Kidney (tissue), 14 donors: ENCODE results near the gene CMTM2. TPM values are rescaled to one million over a fixed set of nuclear protein-coding genes. Genes with fewer than 3 reads are reported as not detected.

ENCODE experiments used
- DNase-seq, 5 donors: peaks; one replicate each; pipeline ENCODE4 v3.0.0-alpha.2; 2013 to 2020
- FAIRE-seq: peaks from 2 replicates; lab custom pipeline; 2012; peaks lifted over from hg19 to GRCh38; lab: Jason Lieb, UNC
- H3K27ac ChIP-seq, 2 donors: one replicate each; pipeline ENCODE4 v1.7.0; 2013; ENCODE audit warnings: low read depth in 2 of 2, low read length in 2 of 2, inconsistent platforms in 1 of 2
- H3K27me3 ChIP-seq: one replicate; pipeline ENCODE4 v1.7.1; 2013; ENCODE audit warnings: low read length, inconsistent platforms; ENCODE audit not compliant: control insufficient read depth, insufficient read depth
- H3K36me3 ChIP-seq, 3 donors: one replicate each; pipeline versions ENCODE4 v1.7.0 to v1.7.1; 2013; ENCODE audit warnings: low read length in 3 of 3, control low read depth in 1 of 3, inconsistent platforms in 1 of 3; ENCODE audit not compliant: insufficient read depth in 3 of 3, control insufficient read depth in 2 of 3
- H3K4me1 ChIP-seq, 3 donors: one replicate each; pipeline versions ENCODE4 v1.7.0 to v1.7.1; 2013; ENCODE audit warnings: low read length in 3 of 3, inconsistent platforms in 1 of 3, low read depth in 1 of 3; ENCODE audit not compliant: control insufficient read depth in 2 of 3, insufficient read depth in 2 of 3
- H3K4me3 ChIP-seq, 3 donors: one replicate each; pipeline versions ENCODE4 v1.7.0 to v1.8.1; 2013; ENCODE audit warnings: low read length in 3 of 3, control low read depth in 1 of 3, inconsistent platforms in 1 of 3
- H3K9ac ChIP-seq, 3 donors: one replicate each; pipeline versions ENCODE4 v1.7.0 to v1.7.1; 2013; ENCODE audit warnings: low read length in 3 of 3, control low read depth in 1 of 3, inconsistent platforms in 1 of 3
- H3K9me3 ChIP-seq, 3 donors: one replicate each; pipeline versions ENCODE4 v1.7.0 to v1.7.1; 2013; ENCODE audit warnings: low read length in 3 of 3, control low read depth in 1 of 3, inconsistent platforms in 1 of 3; ENCODE audit not compliant: control insufficient read depth in 2 of 3, insufficient read depth in 1 of 3
- CTCF ChIP-seq: IDR thresholded peaks from 3 replicates; pipeline ENCODE4 v1.5.1; 2012; ENCODE audit warnings: mild to moderate bottlenecking, moderate library complexity, borderline replicate concordance; ENCODE audit not compliant: insufficient read depth; ENCODE audit errors: extremely low read depth
- intact Hi-C: fragments of 100-400 bp; cut with DNase I; formaldehyde crosslinking; loops from one replicate; pipeline ENCODE4 v1.11.1; 2022
- polyA plus RNA-seq: library from polyadenylated mRNA; stranded (reverse); fragments of 350-450 nt; fragmentation: Illumina TruSeq; extraction: RNeasy Lipid Tissue Mini Kit (QIAGEN cat#74804); gene quantifications from one replicate; pipeline ENCODE4 v1.2.3, GENCODE V29; 2014; ENCODE audit warnings: low read depth, low replicate concordance; ENCODE audit not compliant: insufficient read depth
- total RNA-seq: library from RNA; stranded (reverse); fragmentation: NEBNext Ultra II Directional; extraction: Animal tissue kit (Norgen Biotek cat#: 25700); gene quantifications from one replicate; pipeline ENCODE4 v1.2.1, GENCODE V29; 2021
- donor health status: control.
- donor health status: control.
- donor health status: control.
- donor health status: control.
- donor health status: control.
- donor health status: DM: yes; HTN: yes; CAD: no.
- donor health status: Normal renal cell carcinoma (clear cell type).

CMTM2 gene
- total and polyA plus RNA-seq, 2 donors from 2014 or later = 0.25 TPM; not detected in 1

DNA sequence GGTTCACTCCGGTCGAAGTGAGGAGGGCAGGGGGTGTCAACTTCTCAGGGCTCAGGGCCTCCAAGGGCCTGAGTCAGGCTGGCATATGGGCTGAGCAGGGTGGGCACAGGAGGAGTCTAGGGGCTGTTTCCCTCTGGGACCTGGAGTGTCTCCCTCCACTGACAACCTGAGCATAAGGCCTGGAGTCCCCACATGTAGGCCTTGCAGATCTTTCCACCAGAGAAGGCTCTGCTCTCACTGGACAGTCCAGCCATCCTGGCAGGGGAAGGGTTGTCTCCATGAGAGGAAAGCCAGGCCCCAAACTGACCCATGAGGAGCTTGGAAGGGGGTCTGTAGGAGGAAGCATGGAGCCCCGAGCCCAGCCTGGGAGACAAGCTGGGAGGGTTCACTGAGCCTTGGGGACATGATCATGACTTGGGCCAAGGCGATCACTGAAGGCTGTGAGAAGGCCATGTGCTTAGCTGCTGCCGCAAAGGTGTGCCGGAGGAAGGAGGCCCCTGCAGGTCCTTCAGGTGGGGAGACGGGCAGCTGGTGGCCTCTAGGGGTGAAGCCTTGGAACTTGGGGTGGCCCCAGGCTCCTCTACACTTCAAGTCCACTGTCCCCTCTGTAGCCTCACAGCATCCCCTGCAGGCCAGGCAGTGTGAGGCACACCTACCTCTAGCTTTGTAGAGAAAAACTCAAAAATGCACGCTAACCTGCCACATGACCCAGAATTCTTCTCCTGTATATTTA is 9.9 kb downstream of the CMTM2 start:
- intact Hi-C loops = no loop called here
- H3K4me1 ChIP-seq = no peaks in the 10 kb centered on the region
- no peaks in the 10 kb centered on the region for H3K9me3 ChIP-seq
- FAIRE-seq (no peak), DNase-seq (no peak)
- TF ChIP-seq CTCF = peak; percentile 62
- H3K4me3 ChIP-seq = no peak overlapping the region
- no peak overlapping the region for H3K27ac ChIP-seq
- no peak overlapping the region for H3K9ac ChIP-seq
- H3K36me3 ChIP-seq = no peaks in the 10 kb centered on the region
- no peaks in the 10 kb centered on the region for H3K27me3 ChIP-seq

DNA sequence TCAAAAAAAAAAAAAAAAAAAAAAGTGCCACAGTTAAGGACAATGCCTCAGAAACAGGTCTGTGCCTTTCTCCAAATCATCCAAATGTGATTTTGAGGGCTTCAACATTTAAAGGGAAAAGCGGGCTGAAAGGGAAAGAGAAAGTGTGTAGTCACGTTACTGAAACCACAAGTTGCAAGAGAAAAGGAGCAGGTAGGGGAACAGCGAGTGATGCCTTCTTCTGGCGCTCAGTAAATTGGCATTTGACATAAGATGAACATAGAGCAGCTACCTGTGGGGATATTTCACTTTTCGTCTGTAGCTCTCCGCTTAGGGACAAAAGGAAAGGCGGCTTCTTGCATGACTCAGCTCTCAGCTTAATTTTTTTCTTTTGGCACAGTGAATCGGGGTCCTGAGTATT is 11.1 kb downstream of the CMTM2 start:
- Histone ChIP-seq H3K27me3 (no peaks in the 10 kb centered on the region), H3K4me1 (no peaks in the 10 kb centered on the region), H3K27ac (no peak overlapping the region), H3K9me3 (no peaks in the 10 kb centered on the region), H3K9ac (no peak overlapping the region), H3K36me3 (no peaks in the 10 kb centered on the region), H3K4me3 (no peak overlapping the region)
- no peak for TF ChIP-seq CTCF
- DNase-seq (no peak), FAIRE-seq (no peak)
- intact Hi-C loops = no loop called here

DNA sequence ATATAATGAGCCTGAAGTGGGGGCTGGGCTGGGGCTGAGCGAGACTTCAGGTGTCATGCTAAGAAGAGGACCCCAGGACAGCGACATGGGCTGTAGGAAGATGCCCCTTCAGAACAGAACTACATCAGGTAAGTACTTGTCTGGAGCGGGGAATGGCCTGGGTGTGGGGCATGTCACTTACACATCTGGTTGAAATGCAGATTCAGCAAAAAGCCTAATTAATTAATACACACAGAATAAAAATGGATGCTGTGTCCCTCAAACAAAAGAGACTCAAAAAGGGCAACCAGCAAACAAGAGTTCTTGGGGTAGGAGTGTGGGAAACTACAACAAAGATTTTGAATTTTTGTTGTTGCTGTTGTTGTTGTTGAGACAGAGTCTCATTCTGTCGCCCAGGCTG is 11.8 kb downstream of the CMTM2 start:
- H3K4me1 ChIP-seq = no peaks in the 10 kb centered on the region
- no peaks in the 10 kb centered on the region for H3K36me3 ChIP-seq
- no peaks in the 10 kb centered on the region for H3K27me3 ChIP-seq
- intact Hi-C loops = no loop called here
- FAIRE-seq (no peak), DNase-seq (no peak)
- H3K9me3 ChIP-seq = no peaks in the 10 kb centered on the region
- no peak overlapping the region for H3K27ac ChIP-seq
- no peak for TF ChIP-seq CTCF
- H3K4me3 ChIP-seq = no peak overlapping the region
- no peak overlapping the region for H3K9ac ChIP-seq
